Stimulated activated CD8-positive, alpha-beta memory T cell treated with anti-CD3 and anti-CD28 coated beads, Interleukin-15, amount 100 ng/mL, for 24 hours (primary cell): Measurements from ENCODE around the gene ANKFY1.

ENCODE experiments used
- DNase-seq: peaks from one replicate; pipeline ENCODE4 v3.0.0-alpha.2; 2020; ENCODE audit warnings: low read depth

Gene ANKFY1

DNA sequence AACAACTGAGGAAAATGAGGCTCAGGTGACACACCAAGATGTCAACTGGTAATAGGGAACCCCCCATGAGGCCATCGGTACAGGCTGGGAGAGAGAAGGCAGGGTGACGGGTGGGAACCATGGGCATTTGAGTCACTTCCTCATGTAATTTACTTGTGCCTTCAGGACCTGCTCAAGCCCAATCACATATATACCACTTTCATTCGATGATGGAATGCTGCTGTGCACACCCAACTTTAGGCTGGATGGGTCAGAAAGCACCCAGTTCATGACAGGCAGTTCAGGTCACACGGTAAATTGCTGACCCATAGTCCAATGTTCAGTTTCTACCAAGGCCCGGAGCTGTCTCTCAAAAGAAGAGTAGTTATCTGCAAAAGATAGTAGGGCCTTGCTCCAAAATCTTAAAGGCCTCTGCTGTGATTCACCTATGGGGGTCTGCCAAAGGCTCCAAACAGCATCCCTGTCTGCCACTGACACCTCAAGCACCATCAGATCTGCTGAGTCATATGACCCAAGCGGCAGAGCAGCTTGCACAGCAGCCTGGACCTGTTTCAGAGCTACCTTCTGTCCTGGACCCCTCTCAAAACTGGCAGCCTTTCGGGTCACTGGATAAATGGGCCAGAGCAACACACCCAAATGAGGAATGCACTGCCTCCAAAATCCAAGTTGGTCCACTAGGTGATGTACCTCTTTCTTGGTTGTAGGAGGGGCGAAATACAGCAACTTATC, 145.6 kb downstream of the ANKFY1 start:
- no peak for DNase-seq

DNA sequence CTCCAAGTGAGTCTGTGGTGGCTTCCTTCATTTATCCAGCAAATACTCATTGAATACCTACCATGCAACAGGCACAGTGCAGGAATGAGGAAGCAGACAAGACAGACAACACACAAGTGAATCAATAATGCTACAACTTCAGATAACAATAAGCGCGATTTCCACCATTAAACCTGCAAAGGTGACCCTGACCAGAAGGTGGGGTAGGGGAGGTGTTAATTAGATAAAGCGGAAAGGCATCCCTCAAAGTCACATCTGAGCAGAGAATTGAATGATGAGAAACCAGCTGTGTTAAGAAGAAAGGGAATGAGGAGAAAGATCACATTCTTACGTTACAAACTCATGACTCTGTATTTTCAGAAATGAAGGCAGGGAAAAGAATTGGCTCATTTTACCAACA, 147.3 kb downstream of the ANKFY1 start:
- DNase-seq = no peak
